Activated CD4-positive, alpha-beta T cell treated with anti-CD3 and anti-CD28 coated beads, Interleukin-2, amount 50 U/mL, for 24 hours (primary cell): Measurements from ENCODE around the gene OAS3.
"Not testable (repeated sequence)": the region's sequence is repeated elsewhere in the genome, so short reads cannot be mapped to it uniquely, and the experiment has no call there.

Source experiments
- DNase-seq, 2 donors: peaks; one replicate each; pipeline ENCODE4 v3.0.0-alpha.2; 2020; ENCODE audit warnings: low read depth in 1 of 2, low spot score in 1 of 2

Gene OAS3

GRCh38 chr12:112948806-112949205 lies 10.5 kb downstream of the OAS3 start:
- no peak for DNase-seq

GRCh38 chr12:112950701-112951100 lies 12.4 kb downstream of the OAS3 start:
- DNase-seq = no peak

GRCh38 chr12:112957125-112957524 lies 18.9 kb downstream of the OAS3 start:
- not testable (repeated sequence) for DNase-seq

- no peak for DNase-seq
Measured at GRCh38 chr12:112961074-112961473, 22.8 kb downstream of the OAS3 start.

GRCh38 chr12:112961536-112961935 lies 23.3 kb downstream of the OAS3 start:
- DNase-seq = no peak

- no peak for DNase-seq
Measured at GRCh38 chr12:112962561-112962960, 24.3 kb downstream of the OAS3 start.

GRCh38 chr12:112963227-112963861 lies 25.1 kb downstream of the OAS3 start:
- DNase-seq = no peak

GRCh38 chr12:112964067-112964670 lies 25.9 kb downstream of the OAS3 start:
- no peak for DNase-seq

- DNase-seq = no peak
Measured at GRCh38 chr12:112964915-112965314, 26.6 kb downstream of the OAS3 start.

GRCh38 chr12:112965643-112966042 lies 27.4 kb downstream of the OAS3 start:
- DNase-seq = no peak

- no peak for DNase-seq
Measured at GRCh38 chr12:112967306-112967705, 29.0 kb downstream of the OAS3 start.

- no peak for DNase-seq
Measured at GRCh38 chr12:112967858-112968257, 29.6 kb downstream of the OAS3 start.

GRCh38 chr12:112969547-112970306 lies 31.5 kb downstream of the OAS3 start:
- no peak for DNase-seq

- DNase-seq = no peak
Measured at GRCh38 chr12:112970391-112970790, 32.1 kb downstream of the OAS3 start.

- DNase-seq = no peak
Measured at GRCh38 chr12:112971248-112971647, 33.0 kb downstream of the OAS3 start.

GRCh38 chr12:112973011-112973735 lies 34.9 kb downstream of the OAS3 start:
- DNase-seq = no peak

- no peak for DNase-seq
Measured at GRCh38 chr12:112973818-112974231, 35.6 kb downstream of the OAS3 start.

- DNase-seq = no peak
Measured at GRCh38 chr12:112974904-112975303, 36.6 kb downstream of the OAS3 start.

- no peak for DNase-seq
Measured at GRCh38 chr12:112977139-112977538, 38.9 kb downstream of the OAS3 start.

- DNase-seq = no peak
Measured at GRCh38 chr12:112977641-112978040, 39.4 kb downstream of the OAS3 start.

- peak; percentile 53 to 78 for DNase-seq
Measured at GRCh38 chr12:112978163-112979040, 40.1 kb downstream of the OAS3 start, which contains the start of gene OAS2. Gene OAS2 (plus strand): TSS chr12:112978519. CDS start chr12:112978609, 90 bp downstream.
